Endothelial cell of umbilical vein (primary cell): ENCODE results near the gene GCDH. TPM values are rescaled to one million over a fixed set of nuclear protein-coding genes. Genes with fewer than 3 reads are reported as not detected.

ENCODE experiments used
- BruUV-seq: library from RNA; stranded (reverse); fragments of 400-500 nt; replicated peaks from 2 replicates; lab custom pipeline; 2021; lab: Mats Ljungman, UMichigan
- CTCF ChIA-PET: fragments of 300-600, 350-600 bp; sonication (Branson Sonifier 250); formaldehyde crosslinking; loops from one replicate; lab custom pipeline; 2021; ENCODE audit warnings: antibody characterized with exemption, inconsistent platforms; lab: Charles Lee
- POLR2A ChIA-PET: fragments of 300-600, 350-600 bp; sonication (Branson Sonifier 250); formaldehyde crosslinking; loops from one replicate; lab custom pipeline; 2021; ENCODE audit warnings: antibody characterized with exemption, inconsistent platforms; lab: Charles Lee
- DNase-seq: peaks from one replicate; pipeline ENCODE4 v3.0.0-alpha.2; 2011; ENCODE audit warnings: low read depth, low spot score
- FAIRE-seq: peaks from 2 replicates; lab custom pipeline; 2011; peaks lifted over from hg19 to GRCh38; lab: Jason Lieb, UNC
- H2AFZ ChIP-seq: 2 replicates; pipeline ENCODE4 v1.6.0; 2012; ENCODE audit warnings: low read depth, low read length, control low read depth, inconsistent platforms
- H3K27ac ChIP-seq: 2 replicates; pipeline ENCODE4 v1.5.1; 2011; ENCODE audit warnings: low read depth, mild to moderate bottlenecking, control low read depth, low read length, moderate library complexity; ENCODE audit not compliant: insufficient read depth
- H3K27me3 ChIP-seq, 2 experiments: 2 replicates each; pipeline versions ENCODE4 v1.6.0 to v1.6.1; 2011; ENCODE audit warnings: low read length in 2 of 2, mixed read lengths in 1 of 2; ENCODE audit not compliant: control insufficient read depth in 2 of 2, insufficient read depth in 2 of 2
- H3K36me3 ChIP-seq, 2 experiments: 2 replicates in 1 of 2; 3 replicates in 1 of 2; pipeline ENCODE4 v1.5.1; 2011; ENCODE audit warnings: low read length in 2 of 2, mild to moderate bottlenecking in 1 of 2, moderate library complexity in 1 of 2; ENCODE audit not compliant: control insufficient read depth in 2 of 2, insufficient read depth in 2 of 2; ENCODE audit errors: extremely low read depth in 1 of 2
- H3K4me1 ChIP-seq: 3 replicates; pipeline ENCODE4 v1.5.1; 2011; ENCODE audit warnings: mild to moderate bottlenecking, low read length; ENCODE audit not compliant: control insufficient read depth, insufficient read depth; ENCODE audit errors: extremely low read depth
- H3K4me2 ChIP-seq: 2 replicates; pipeline ENCODE4 v1.6.1; 2011; ENCODE audit warnings: low read length, control low read depth, mixed read lengths; ENCODE audit not compliant: insufficient read depth
- H3K4me3 ChIP-seq, 3 experiments: fragments of 200-600 bp in 1 of 3; sonication (generic), shearing (Covaris generic) in 1 of 3; replicated peaks in 1 of 3; 2 replicates each; pipeline ENCODE4 v1.5.1; 2011 to 2016; ENCODE audit warnings: control low read depth in 3 of 3, low read length in 3 of 3, mild to moderate bottlenecking in 2 of 3, inconsistent platforms in 1 of 3, low read depth in 1 of 3, moderate library complexity in 1 of 3; ENCODE audit not compliant: insufficient read depth in 1 of 3
- H3K79me2 ChIP-seq: 2 replicates; pipeline ENCODE4 v1.6.0; 2012; ENCODE audit warnings: low read length, inconsistent platforms; ENCODE audit not compliant: control insufficient read depth, insufficient read depth
- H3K9ac ChIP-seq: replicated peaks from 2 replicates; pipeline ENCODE3; 2011; ENCODE audit warnings: low read length, control low read depth; ENCODE audit not compliant: insufficient read depth; ENCODE audit errors: extremely low read depth
- H3K9me1 ChIP-seq: replicated peaks from 3 replicates; pipeline ENCODE4 v1.6.0; 2011; ENCODE audit warnings: mild to moderate bottlenecking, low read length; ENCODE audit not compliant: control insufficient read depth, insufficient read depth; ENCODE audit errors: extremely low read depth
- H3K9me3 ChIP-seq: replicated peaks from 2 replicates; pipeline ENCODE4 v1.5.1; 2012; ENCODE audit warnings: low read length, inconsistent platforms; ENCODE audit not compliant: control insufficient read depth, insufficient read depth
- H4K20me1 ChIP-seq: replicated peaks from 2 replicates; pipeline ENCODE3; 2011; ENCODE audit warnings: mild to moderate bottlenecking, low read length; ENCODE audit not compliant: control insufficient read depth, insufficient read depth; ENCODE audit errors: extremely low read depth
- CTCF ChIP-seq, 2 donors: IDR thresholded peaks; 1 replicate in 1 of 2; 2 replicates in 1 of 2; pipeline ENCODE4 v1.5.1; 2011; ENCODE audit warnings: low read length in 2 of 2, mild to moderate bottlenecking in 2 of 2, moderate library complexity in 2 of 2, control low read depth in 1 of 2, inconsistent platforms in 1 of 2, low read depth in 1 of 2; ENCODE audit not compliant: insufficient read depth in 1 of 2; ENCODE audit errors: extremely low read depth in 1 of 2
- EZH2 ChIP-seq: IDR thresholded peaks from 2 replicates; pipeline ENCODE4 v1.6.1; 2012; ENCODE audit warnings: borderline replicate concordance, low read depth, mild to moderate bottlenecking, moderate library complexity, low read length, inconsistent platforms; ENCODE audit not compliant: severe bottlenecking
- FOS ChIP-seq: IDR thresholded peaks from 2 replicates; pipeline ENCODE4 v1.6.1; 2011; ENCODE audit warnings: mild to moderate bottlenecking, low read length, moderate library complexity, borderline replicate concordance; ENCODE audit not compliant: insufficient read depth
- GATA2 ChIP-seq: IDR thresholded peaks from 2 replicates; pipeline ENCODE4 v1.7.0; 2011; ENCODE audit warnings: low read depth, mild to moderate bottlenecking, moderate library complexity, mixed read lengths, low read length; ENCODE audit not compliant: insufficient read length, insufficient read depth
- JUN ChIP-seq: IDR thresholded peaks from 2 replicates; pipeline ENCODE4 v1.6.1; 2011; ENCODE audit warnings: borderline replicate concordance, low read depth; ENCODE audit not compliant: insufficient read length, insufficient read depth
- MAX ChIP-seq: IDR thresholded peaks from 2 replicates; pipeline ENCODE4 v1.6.1; 2011; ENCODE audit not compliant: insufficient read depth, insufficient read length
- MYC ChIP-seq: IDR thresholded peaks from one replicate; pipeline ENCODE4 v1.6.1; 2011; ENCODE audit warnings: mild to moderate bottlenecking, low read depth, low read length
- POLR2A ChIP-seq: IDR thresholded peaks from 2 replicates; pipeline ENCODE4 v1.6.1; 2012; ENCODE audit warnings: low read depth, mild to moderate bottlenecking, control low read depth, low read length
- POLR2AphosphoS5 ChIP-seq: IDR thresholded peaks from 2 replicates; pipeline ENCODE4 v1.6.1; 2012; ENCODE audit warnings: low read depth, mild to moderate bottlenecking, control low read depth, low read length, moderate library complexity; ENCODE audit not compliant: insufficient read depth
- dilution Hi-C: fragments of 300-500 bp; cut with MboI; formaldehyde crosslinking; loops from one replicate; pipeline ENCODE4 v1.15.0; 2019; ENCODE audit warnings: low sequenced_read_pairs; ENCODE audit not compliant: extremely low pct_ligation_motif_present
- intact Hi-C: fragments of 100-400 bp; cut with micrococcal nuclease; formaldehyde crosslinking; loops from one replicate; pipeline ENCODE4 v1.10.0; 2022
- polyA plus RNA-seq, 4 experiments: library from polyadenylated mRNA; depleted of rRNA in 3 of 4; stranded (reverse) in 3 of 4; unstranded in 1 of 4; fragments of >200 nt; gene quantifications; 2 replicates each; pipeline versions ENCODE4 v1.2.1 to v1.2.3, GENCODE V29; 2011 to 2012; ENCODE audit warnings: missing spikeins in 1 of 4
- total RNA-seq: library from RNA; stranded (reverse); gene quantifications from 2 replicates; pipeline ENCODE4 v1.2.3, GENCODE V29; 2021

The GCDH gene
- total and polyA plus RNA-seq, 2 donors (not counting 3 experiments of a cell fraction or from before 2014, with no cell fraction given), result 27.3 to 35.8 TPM

- no peaks in the 10 kb centered on the region for H3K79me2 ChIP-seq
- TF ChIP-seq JUN (no peak), CTCF (IDR thresholded peaks at IDR 0.05; ENCODE audit: extremely low read depth in 1 of 2, insufficient read depth in 1 of 2, low read depth in 1 of 2, low read length in 2 of 2) (no peak), POLR2A (no peak), EZH2 (no peak), POLR2AphosphoS5 (no peak), MYC (no peak), GATA2 (no peak), FOS (no peak), MAX (no peak)
- no peaks in the 10 kb centered on the region for H3K9me3 ChIP-seq
- no peaks in the 10 kb centered on the region for H3K9me1 ChIP-seq
- no peaks in the 10 kb centered on the region for H3K27me3 ChIP-seq
- H3K27ac ChIP-seq, result no peak overlapping the region
- no peaks in the 10 kb centered on the region for H4K20me1 ChIP-seq
- ChIA-PET CTCF (interaction anchor here (1.6 to 2.2 kb wide), 3 partner anchors 16 to 107 kb away, joined by 5 to 12 read pairs (median 7); no protein-coding TSS in a partner anchor), POLR2A (interaction anchor here (0.7 kb wide), 1 partner anchor 52 kb away, joined by 3 read pairs; no protein-coding TSS in a partner anchor)
- H2AFZ ChIP-seq, result no peak overlapping the region
- peaks cover 2% of the 10 kb centered on the region for H3K4me1 ChIP-seq
- no peak overlapping the region for H3K4me2 ChIP-seq
- no peak overlapping the region for H3K4me3 ChIP-seq
- DNase-seq (no peak), FAIRE-seq (no peak)
- dilution Hi-C loops (no loop called here), intact Hi-C loops (no loop called here)
- BruUV-seq, result no TSS peak
- H3K36me3 ChIP-seq, result no peaks in the 10 kb centered on the region
- no peak overlapping the region for H3K9ac ChIP-seq
Measured at GRCh38 chr19:12864143-12864542, 26.8 kb upstream of the GCDH start.
